Activated T-cell treated with anti-CD3 and anti-CD28 coated beads for 24 hours (primary cell): Measurements from ENCODE around the gene OXTR.
"Not testable (repeated sequence)": the region's sequence is repeated elsewhere in the genome, so short reads cannot be mapped to it uniquely, and the experiment has no call there.

Experiments
- DNase-seq: peaks from one replicate; pipeline ENCODE4 v3.0.0-alpha.2; 2020; ENCODE audit warnings: low read depth

Gene OXTR

GRCh38 chr3:8739757-8740504 lies 29.5 kb downstream of the OXTR start:
- DNase-seq = no peak

- no peak for DNase-seq
Observed at GRCh38 chr3:8738639-8739038, 30.8 kb downstream of the OXTR start.

- no peak for DNase-seq
Observed at GRCh38 chr3:8737823-8738222, 31.6 kb downstream of the OXTR start.

GRCh38 chr3:8737301-8737700 lies 32.1 kb downstream of the OXTR start:
- no peak for DNase-seq

- DNase-seq = no peak
Observed at GRCh38 chr3:8736436-8736835, 33.0 kb downstream of the OXTR start.

GRCh38 chr3:8734908-8735307 lies 34.5 kb downstream of the OXTR start:
- DNase-seq = no peak

- DNase-seq = no peak
Observed at GRCh38 chr3:8734137-8734878, 35.1 kb downstream of the OXTR start.

GRCh38 chr3:8733332-8734094 lies 35.9 kb downstream of the OXTR start, which contains the start of gene CAV3:
Gene CAV3 (plus strand): TSS chr3:8733802. CDS start chr3:8733877, 75 bp downstream.
- no peak for DNase-seq

GRCh38 chr3:8732413-8732812 lies 37.0 kb downstream of the OXTR start:
- no peak for DNase-seq

- no peak for DNase-seq
Observed at GRCh38 chr3:8730656-8731055, 38.8 kb downstream of the OXTR start.

- DNase-seq = no peak
Observed at GRCh38 chr3:8729479-8729878, 39.9 kb downstream of the OXTR start.

- DNase-seq = no peak
Observed at GRCh38 chr3:8727605-8728512, 41.6 kb downstream of the OXTR start.

GRCh38 chr3:8724108-8724752 lies 45.2 kb downstream of the OXTR start:
- DNase-seq = no peak

GRCh38 chr3:8723612-8724011 lies 45.8 kb downstream of the OXTR start:
- DNase-seq = no peak

GRCh38 chr3:8722808-8723207 lies 46.6 kb downstream of the OXTR start:
- no peak for DNase-seq

GRCh38 chr3:8715757-8716156 lies 53.7 kb downstream of the OXTR start:
- not testable (repeated sequence) for DNase-seq

GRCh38 chr3:8713901-8714759 lies 55.3 kb downstream of the OXTR start:
- no peak for DNase-seq

GRCh38 chr3:8712908-8713255 lies 56.5 kb downstream of the OXTR start:
- no peak for DNase-seq

- DNase-seq = no peak
Observed at GRCh38 chr3:8712045-8712907, 57.1 kb downstream of the OXTR start.
